ACHN (cell line): Measurements from ENCODE around the gene KRTAP10-5.
"Not testable (repeated sequence)": the region's sequence is repeated elsewhere in the genome, so short reads cannot be mapped to it uniquely, and the experiment has no call there.

Source experiments
- DNase-seq: peaks from one replicate; pipeline ENCODE4 v3.0.0-alpha.2; 2015
- in situ Hi-C: cut with HindIII; loops from 2 replicates; pipeline ENCODE4 v1.10.0; 2017; ENCODE audit warnings: low sequenced_read_pairs, low pct_ligation_motif_present, low pct_unique_long_range_greater_than_20kb

Gene KRTAP10-5

GRCh38 chr21:44576025-44576420 is 4.4 kb downstream of the KRTAP10-5 start:
- in situ Hi-C loops: no loop called here
- no peak for DNase-seq

GRCh38 chr21:44575307-44576024 is 4.9 kb downstream of the KRTAP10-5 start:
- DNase-seq: no peak
- in situ Hi-C loops: no loop called here

GRCh38 chr21:44574457-44575306 is 5.7 kb downstream of the KRTAP10-5 start:
- in situ Hi-C loops: no loop called here

DNA sequence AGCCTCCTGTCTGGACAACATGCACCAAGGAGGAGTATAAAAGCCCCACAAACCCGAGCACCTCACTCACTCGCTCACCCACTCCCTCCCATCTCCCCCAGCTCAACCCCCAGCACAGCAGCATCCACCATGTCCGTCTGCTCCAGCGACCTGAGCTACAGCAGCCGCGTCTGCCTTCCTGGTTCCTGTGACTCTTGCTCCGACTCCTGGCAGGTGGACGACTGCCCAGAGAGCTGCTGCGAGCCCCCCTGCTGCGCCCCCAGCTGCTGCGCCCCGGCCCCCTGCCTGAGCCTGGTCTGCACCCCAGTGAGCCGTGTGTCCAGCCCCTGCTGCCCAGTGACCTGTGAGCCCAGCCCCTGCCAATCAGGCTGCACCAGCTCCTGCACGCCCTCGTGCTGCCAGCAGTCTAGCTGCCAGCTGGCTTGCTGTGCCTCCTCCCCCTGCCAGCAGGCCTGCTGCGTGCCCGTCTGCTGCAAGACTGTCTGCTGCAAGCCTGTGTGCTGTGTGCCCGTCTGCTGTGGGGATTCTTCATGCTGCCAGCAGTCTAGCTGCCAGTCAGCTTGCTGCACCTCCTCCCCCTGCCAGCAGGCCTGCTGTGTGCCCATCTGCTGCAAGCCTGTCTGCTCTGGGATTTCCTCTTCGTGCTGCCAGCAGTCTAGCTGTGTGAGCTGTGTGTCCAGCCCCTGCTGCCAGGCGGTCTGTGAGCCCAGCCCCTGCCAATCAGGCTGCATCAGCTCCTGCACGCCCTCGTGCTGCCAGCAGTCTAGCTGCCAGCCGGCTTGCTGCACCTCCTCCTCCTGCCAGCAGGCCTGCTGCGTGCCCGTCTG is 6.6 kb downstream of the KRTAP10-5 start, which contains the start of gene KRTAP10-4:
TSS of gene KRTAP10-4 (plus strand) at position 100 of the 827 bp plus-strand sequence. CDS start at position 130, 30 bp downstream.
- DNase-seq, in situ Hi-C loops: not testable (repeated sequence)

More at GRCh38 chr21:44574457-44575306, 5.7 kb downstream of the KRTAP10-5 start:
- no peak for DNase-seq

GRCh38 chr21:44572959-44573583 is 7.3 kb downstream of the KRTAP10-5 start:
- no peak for DNase-seq
- in situ Hi-C loops: no loop called here

- no peak for DNase-seq
- in situ Hi-C loops: no loop called here
Measured at GRCh38 chr21:44571844-44572782, 8.3 kb downstream of the KRTAP10-5 start.

- no peak for DNase-seq
- in situ Hi-C loops: no loop called here
Measured at GRCh38 chr21:44571296-44571695, 9.1 kb downstream of the KRTAP10-5 start.

GRCh38 chr21:44569861-44570517 is 10.4 kb downstream of the KRTAP10-5 start:
- DNase-seq: no peak
- in situ Hi-C loops: no loop called here

DNA sequence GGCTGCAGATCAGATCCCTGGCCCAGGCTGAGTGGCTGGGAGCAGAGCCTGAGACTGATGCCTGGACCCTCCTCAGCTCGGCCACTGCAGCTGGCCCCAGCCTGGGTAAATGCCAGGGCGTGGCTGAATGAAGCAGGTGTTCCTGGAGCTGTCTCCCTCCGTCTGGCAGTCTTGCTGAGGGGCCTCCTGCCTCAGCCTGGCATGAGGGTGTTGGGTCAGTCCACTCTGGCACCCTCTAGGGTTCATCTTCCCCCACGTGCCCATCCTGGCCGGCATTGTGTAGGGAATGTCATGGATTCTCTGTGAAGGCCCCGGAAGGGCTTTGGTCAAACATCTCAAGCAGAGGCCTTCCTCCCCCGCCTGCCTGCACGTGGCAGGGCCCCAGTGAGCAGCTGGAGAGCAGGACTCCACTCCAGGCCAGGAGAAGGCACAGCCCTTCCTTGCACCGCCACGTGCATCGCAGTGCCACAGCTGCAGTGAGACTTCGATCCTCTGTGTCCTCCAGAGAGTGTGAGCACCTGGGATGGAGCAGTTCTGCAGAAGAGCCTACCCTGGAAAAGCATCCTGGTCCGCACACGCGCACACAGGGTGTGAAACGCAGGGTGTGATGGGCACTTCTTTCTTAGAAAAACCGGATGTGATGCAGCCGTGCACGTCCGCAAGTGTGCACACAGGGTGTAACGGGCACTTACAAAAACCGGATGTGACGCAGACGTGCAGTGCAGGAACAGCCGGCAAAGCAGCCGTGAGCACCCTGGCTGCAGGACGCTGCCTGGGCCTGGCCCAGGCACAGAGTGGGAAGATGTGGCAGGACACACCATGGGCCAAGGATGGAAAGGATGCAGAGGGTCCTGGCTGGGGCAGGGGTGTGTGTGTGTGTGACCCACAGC is 11.5 kb downstream of the KRTAP10-5 start:
- no peak for DNase-seq
- in situ Hi-C loops: no loop called here

GRCh38 chr21:44568261-44568660 is 12.1 kb downstream of the KRTAP10-5 start:
- in situ Hi-C loops: no loop called here
- no peak for DNase-seq

GRCh38 chr21:44567481-44568171 is 12.8 kb downstream of the KRTAP10-5 start:
- in situ Hi-C loops: no loop called here
- no peak for DNase-seq

GRCh38 chr21:44566403-44566802 is 14.0 kb downstream of the KRTAP10-5 start:
- in situ Hi-C loops: no loop called here
- no peak for DNase-seq

DNA sequence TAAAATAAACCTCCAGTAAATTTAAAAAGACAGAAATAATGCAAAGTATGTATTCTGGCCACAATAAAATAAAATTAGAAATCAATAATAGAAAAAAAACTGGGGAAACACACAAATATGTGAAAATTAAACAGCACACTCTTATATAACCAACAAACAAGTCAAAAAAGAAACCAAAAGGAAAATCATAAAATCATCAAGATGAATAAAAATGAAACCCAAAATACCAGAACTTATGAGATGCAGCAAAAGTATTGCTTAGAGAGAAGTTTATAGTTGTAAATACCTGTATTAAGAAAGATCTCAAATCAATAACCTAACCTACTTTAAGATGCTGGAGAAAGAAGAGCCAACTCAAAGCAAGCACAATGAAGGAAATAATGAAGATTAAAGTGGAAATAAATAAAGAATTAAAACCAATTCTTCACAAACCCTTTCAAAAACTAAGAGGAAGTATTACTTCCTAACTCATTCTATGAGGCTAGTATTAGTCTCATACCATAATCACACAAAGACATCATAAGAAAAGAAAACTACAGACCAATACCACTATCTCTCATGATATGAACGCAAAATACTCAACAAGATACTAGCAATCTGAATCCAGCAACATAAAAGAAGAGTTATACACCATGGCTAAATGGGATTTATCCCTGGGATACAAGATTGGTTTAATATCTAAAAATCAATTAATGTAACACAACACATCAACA is 15.4 kb downstream of the KRTAP10-5 start:
- in situ Hi-C loops: no loop called here

GRCh38 chr21:44564099-44564498 is 16.3 kb downstream of the KRTAP10-5 start:
- in situ Hi-C loops: no loop called here
- DNase-seq: no peak

More for the DNA sequence above, 15.4 kb downstream of the KRTAP10-5 start:
- DNase-seq: no peak

DNA sequence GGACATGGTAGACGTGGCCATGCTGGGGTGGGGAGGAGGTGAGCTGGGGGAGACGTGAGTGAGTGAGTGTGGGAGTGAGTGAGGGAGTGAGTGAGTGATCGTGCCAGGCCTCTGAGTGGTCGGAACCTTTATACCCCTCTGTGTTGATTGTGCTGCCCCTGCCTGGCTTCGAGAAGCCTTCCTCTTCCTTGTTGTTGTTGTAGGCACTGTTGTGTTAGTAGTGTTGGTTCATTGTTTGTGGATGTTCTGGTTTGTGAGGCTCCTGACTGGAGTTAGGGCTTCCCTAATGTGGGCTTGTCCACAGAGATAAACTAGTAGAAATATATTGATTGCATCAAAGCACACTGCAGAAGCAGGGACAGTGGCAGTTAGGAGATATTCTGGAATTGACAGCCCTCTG is 21.7 kb downstream of the KRTAP10-5 start, which contains the start of gene KRTAP10-3:
TSS of gene KRTAP10-3 (minus strand) at position 101 of the 400 bp plus-strand sequence. CDS start at position 21, 80 bp downstream.
- no peak for DNase-seq
- in situ Hi-C loops: no loop called here
